WERI-Rb-1 (cell line): ENCODE results near the gene CCL5.

Experiments
- DNase-seq: peaks from one replicate; pipeline ENCODE4 v3.0.0-alpha.2; 2020
- H3K27ac ChIP-seq: fragments of 250-450 bp; sonication (Bioruptor Pico); 2 replicates; pipeline ENCODE4 v1.5.1; 2020; ENCODE audit warnings: mild to moderate bottlenecking, moderate library complexity
- H3K27me3 ChIP-seq: fragments of 250-450 bp; sonication (Bioruptor Pico); 2 replicates; pipeline ENCODE4 v1.5.1; 2021; ENCODE audit warnings: mild to moderate bottlenecking, low read depth, moderate library complexity; ENCODE audit not compliant: insufficient read depth, severe bottlenecking
- H3K36me3 ChIP-seq: fragments of 250-450 bp; sonication (Bioruptor Pico); 2 replicates; pipeline ENCODE4 v1.5.1; 2020; ENCODE audit warnings: mild to moderate bottlenecking, moderate library complexity
- H3K4me3 ChIP-seq: 2 replicates; pipeline ENCODE4 v1.5.1; 2011; ENCODE audit warnings: low read depth, mild to moderate bottlenecking, control low read depth, low read length
- H3K9me3 ChIP-seq: fragments of 250-450 bp; sonication (Bioruptor Pico); 2 replicates; pipeline ENCODE4 v1.5.1; 2021; ENCODE audit warnings: mild to moderate bottlenecking, moderate library complexity; ENCODE audit not compliant: severe bottlenecking
- TF ChIP-seq, protein P1 (sequence below): IDR thresholded peaks from 2 replicates; pipeline ENCODE4 v1.5.1; 2011; ENCODE audit warnings: low read depth, mild to moderate bottlenecking, control low read depth, inconsistent platforms, low read length

CCL5 gene

DNA sequence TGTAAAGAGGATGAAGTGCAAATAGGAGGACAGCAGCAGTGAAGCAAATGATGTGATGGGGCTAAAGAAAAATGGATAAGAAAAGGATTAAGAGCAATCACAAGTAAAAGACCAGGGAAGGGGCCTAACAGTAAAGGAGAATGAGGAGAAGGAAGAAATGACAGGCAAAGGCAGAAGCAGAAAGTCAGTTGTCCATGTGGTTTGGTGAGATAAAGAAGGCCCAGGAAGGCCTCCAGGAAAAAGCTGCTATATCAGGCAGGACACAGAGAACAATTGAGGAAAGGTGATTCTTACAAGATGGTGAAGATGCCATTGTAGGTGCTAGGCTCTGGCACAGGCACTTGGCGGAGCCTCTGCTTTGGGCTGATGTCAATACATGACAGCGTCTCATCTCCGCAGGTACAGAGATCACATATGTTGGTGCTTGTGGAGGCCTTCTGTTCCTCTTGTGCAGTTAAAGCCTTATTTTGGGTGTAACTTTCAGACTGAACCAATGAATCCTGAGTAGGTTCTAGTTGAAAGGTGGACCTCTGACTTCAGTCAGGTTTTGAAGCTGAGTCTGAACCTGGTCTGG, 32.3 kb upstream of the CCL5 start:
- Histone ChIP-seq H3K27me3 (no peaks in the 10 kb centered on the region), H3K36me3 (no peaks in the 10 kb centered on the region), H3K9me3 (no peaks in the 10 kb centered on the region), H3K4me3 (no peak overlapping the region), H3K27ac (no peak overlapping the region)
- no peak for DNase-seq
- TF ChIP-seq, protein P1, sequence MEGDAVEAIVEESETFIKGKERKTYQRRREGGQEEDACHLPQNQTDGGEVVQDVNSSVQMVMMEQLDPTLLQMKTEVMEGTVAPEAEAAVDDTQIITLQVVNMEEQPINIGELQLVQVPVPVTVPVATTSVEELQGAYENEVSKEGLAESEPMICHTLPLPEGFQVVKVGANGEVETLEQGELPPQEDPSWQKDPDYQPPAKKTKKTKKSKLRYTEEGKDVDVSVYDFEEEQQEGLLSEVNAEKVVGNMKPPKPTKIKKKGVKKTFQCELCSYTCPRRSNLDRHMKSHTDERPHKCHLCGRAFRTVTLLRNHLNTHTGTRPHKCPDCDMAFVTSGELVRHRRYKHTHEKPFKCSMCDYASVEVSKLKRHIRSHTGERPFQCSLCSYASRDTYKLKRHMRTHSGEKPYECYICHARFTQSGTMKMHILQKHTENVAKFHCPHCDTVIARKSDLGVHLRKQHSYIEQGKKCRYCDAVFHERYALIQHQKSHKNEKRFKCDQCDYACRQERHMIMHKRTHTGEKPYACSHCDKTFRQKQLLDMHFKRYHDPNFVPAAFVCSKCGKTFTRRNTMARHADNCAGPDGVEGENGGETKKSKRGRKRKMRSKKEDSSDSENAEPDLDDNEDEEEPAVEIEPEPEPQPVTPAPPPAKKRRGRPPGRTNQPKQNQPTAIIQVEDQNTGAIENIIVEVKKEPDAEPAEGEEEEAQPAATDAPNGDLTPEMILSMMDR, result no peak

DNA sequence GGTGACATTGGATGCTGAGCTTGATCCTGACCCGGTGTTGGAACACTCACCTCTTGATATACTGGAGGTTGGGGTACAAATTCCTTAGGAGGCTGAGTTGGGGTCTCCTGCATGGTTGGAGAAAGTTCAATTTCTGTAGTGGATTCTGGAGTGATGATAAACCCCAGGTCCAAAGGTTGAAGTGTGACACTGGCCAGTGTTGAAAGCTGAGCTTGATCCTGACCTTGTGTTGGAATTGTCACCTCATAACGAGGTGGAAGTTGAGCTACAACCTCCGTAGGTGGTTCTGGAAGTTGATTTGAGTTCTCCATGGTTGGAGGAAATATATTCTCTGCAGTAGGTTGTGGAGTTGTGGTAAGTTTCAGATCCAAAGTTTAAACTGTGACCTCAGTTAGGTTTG, 29.2 kb upstream of the CCL5 start:
- TF ChIP-seq, protein P1, result no peak
- Histone ChIP-seq H3K27ac (no peak overlapping the region), H3K36me3 (no peaks in the 10 kb centered on the region), H3K4me3 (no peak overlapping the region), H3K27me3 (no peaks in the 10 kb centered on the region), H3K9me3 (no peaks in the 10 kb centered on the region)
- no peak for DNase-seq

DNA sequence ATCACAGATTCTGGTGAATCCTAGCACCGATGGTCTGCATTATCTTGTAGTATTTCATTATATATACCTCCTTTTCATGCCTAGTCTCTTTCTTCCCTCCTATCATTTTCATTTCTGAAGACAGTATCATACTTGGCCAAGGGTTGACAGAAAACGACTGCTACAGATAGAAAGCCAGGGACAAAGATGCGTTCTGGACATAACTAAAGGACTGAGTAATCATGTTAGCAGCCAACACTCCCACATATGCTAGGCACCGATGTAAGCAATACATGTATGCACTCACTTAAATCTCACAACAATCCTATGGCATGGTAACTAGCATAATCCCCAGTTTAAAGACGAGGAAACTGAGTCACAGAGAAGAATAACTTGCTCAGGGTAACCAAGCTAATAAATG, 27.5 kb upstream of the CCL5 start:
- TF ChIP-seq, protein P1, result no peak
- Histone ChIP-seq H3K9me3 (no peaks in the 10 kb centered on the region), H3K27me3 (no peaks in the 10 kb centered on the region), H3K36me3 (no peaks in the 10 kb centered on the region), H3K27ac (no peak overlapping the region), H3K4me3 (no peak overlapping the region)
- no peak for DNase-seq

DNA sequence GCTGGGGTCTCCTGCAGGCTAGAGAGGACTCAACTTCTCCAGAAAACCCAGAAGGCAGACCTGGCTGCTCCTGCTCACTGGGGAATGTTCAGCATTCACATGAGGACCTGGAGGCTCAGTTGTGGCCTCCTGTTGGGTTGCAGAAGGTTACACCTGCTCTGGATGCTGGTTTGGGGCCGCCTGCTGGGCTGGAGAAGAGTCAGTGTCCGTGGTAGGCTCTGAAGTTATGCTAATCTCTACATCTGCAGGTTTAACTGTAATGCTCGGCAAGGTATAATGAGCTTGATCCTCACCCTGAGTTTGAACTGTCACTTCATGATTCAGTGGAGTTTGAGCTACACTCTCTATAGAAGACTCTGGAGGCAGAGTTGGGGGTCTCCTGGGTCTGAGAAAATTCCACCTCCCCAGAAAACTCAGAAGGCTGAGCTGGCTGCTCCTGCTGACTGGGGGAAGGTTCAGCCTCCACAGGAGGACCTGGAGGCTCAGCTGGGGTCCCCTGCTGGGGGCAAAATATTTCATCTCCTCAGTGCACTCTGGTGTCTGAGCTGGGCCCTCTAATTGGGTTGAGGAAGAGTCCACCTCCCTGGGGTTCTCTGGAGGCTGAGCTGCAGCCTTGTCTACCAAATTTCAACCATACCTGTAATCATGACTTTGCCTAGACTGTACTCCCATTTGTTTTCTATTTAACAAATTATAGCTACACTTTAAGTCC, 26.9 kb upstream of the CCL5 start:
- Histone ChIP-seq H3K9me3 (no peaks in the 10 kb centered on the region), H3K27ac (no peak overlapping the region), H3K27me3 (no peaks in the 10 kb centered on the region), H3K36me3 (no peaks in the 10 kb centered on the region), H3K4me3 (no peak overlapping the region)
- TF ChIP-seq, protein P1, result no peak
- DNase-seq, result no peak

DNA sequence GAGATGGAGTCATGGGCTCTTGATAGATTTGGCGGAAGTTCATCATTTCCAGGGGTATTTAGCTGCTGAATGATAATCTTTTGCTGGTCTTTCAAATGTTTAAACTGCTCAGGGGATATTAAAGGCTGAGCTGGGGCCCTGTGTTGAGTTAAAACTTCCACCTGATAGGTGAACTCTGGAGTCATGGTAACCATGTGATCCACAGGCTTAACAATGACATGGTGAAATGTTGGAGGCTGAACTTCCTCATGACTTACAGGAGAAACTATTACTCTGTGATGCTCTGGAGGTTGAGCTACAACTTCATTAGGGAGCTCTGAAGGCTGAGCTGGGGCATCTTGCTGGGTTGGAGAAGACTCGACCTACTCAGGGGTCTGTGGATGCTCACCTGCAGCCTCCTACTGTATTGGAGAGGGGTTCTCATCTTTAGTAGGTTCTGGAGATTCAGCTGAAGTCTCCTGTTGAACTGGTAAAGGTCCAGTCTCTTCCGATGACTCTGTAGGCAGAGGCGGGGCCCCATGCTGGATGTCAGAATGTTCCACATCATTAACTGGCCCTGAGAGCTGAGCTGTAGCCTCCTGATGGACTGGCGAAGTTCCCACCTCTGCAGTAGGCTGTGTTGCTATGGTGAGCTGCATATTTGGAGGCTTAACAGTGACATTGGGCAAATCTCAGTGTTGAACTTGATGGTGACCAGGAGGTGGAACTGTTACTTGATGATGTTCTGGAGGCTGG, 26.2 kb upstream of the CCL5 start:
- no peaks in the 10 kb centered on the region for H3K36me3 ChIP-seq
- DNase-seq, result no peak
- TF ChIP-seq, protein P1, result no peak
- no peaks in the 10 kb centered on the region for H3K27me3 ChIP-seq
- H3K27ac ChIP-seq, result no peak overlapping the region
- no peaks in the 10 kb centered on the region for H3K9me3 ChIP-seq
- no peak overlapping the region for H3K4me3 ChIP-seq
